CD1c-positive myeloid dendritic cell (primary cell): ENCODE results near the gene PROB1.
A peak's percentile ranks its signal among the peaks of the same experiment; 100 is the strongest.
"Not testable (repeated sequence)": the region's sequence is repeated elsewhere in the genome, so short reads cannot be mapped to it uniquely, and the experiment has no call there.

ENCODE experiments used
- DNase-seq: peaks from one replicate; pipeline ENCODE4 v3.0.0-alpha.2; 2016; ENCODE audit errors: extremely low spot score

The PROB1 gene

GRCh38 chr5:139392678-139393496 is 2.0 kb downstream of the PROB1 start:
- peak; percentile 71 for DNase-seq

GRCh38 chr5:139392324-139392677 is 2.6 kb downstream of the PROB1 start:
- no peak for DNase-seq

- peak; percentile 45 for DNase-seq
Observed at GRCh38 chr5:139391570-139392323, 3.2 kb downstream of the PROB1 start.

GRCh38 chr5:139390639-139391569 is 4.0 kb downstream of the PROB1 start:
- no peak for DNase-seq

- peak; percentile 20 for DNase-seq
Observed at GRCh38 chr5:139389701-139390638, 4.9 kb downstream of the PROB1 start, which contains the start of gene MZB1. Gene MZB1 (minus strand): TSS chr5:139389913. CDS start chr5:139389856, 57 bp downstream.

GRCh38 chr5:139388198-139388821 is 6.6 kb downstream of the PROB1 start:
- no peak for DNase-seq

GRCh38 chr5:139387611-139388197 is 7.2 kb downstream of the PROB1 start:
- no peak for DNase-seq

GRCh38 chr5:139386956-139387355 is 7.9 kb downstream of the PROB1 start:
- DNase-seq = not testable (repeated sequence)

GRCh38 chr5:139386050-139386438 is 8.9 kb downstream of the PROB1 start:
- DNase-seq = no peak

GRCh38 chr5:139385061-139386049 is 9.5 kb downstream of the PROB1 start:
- no peak for DNase-seq

GRCh38 chr5:139384591-139385051 is 10.3 kb downstream of the PROB1 start:
- DNase-seq = no peak

- no peak for DNase-seq
Observed at GRCh38 chr5:139383993-139384590, 10.8 kb downstream of the PROB1 start.

GRCh38 chr5:139383275-139383992 is 11.5 kb downstream of the PROB1 start, which contains the start of gene SLC23A1:
Gene SLC23A1 (minus strand): TSS chr5:139383297. CDS start chr5:139383253, 44 bp downstream.
- no peak for DNase-seq

- DNase-seq = no peak
Observed at GRCh38 chr5:139382807-139383206, 12.1 kb downstream of the PROB1 start.

GRCh38 chr5:139381837-139382761 is 12.8 kb downstream of the PROB1 start:
- DNase-seq = no peak
